Ascending aorta (tissue), 2 donors: ENCODE measurements around the gene LCP1. TPM values are rescaled to one million over a fixed set of nuclear protein-coding genes. Genes with fewer than 3 reads are reported as not detected.

Experiments
- DNase-seq, 2 donors: peaks; one replicate each; pipeline ENCODE4 v3.0.0-alpha.2; 2019; ENCODE audit warnings: low spot score in 2 of 2
- H3K27ac ChIP-seq, 2 donors: fragments of 200-600 bp; sonication (generic); one replicate each; pipeline ENCODE4 v1.5.1; 2016 to 2017; ENCODE audit warnings: mild to moderate bottlenecking in 1 of 2
- H3K27me3 ChIP-seq: fragments of 200-600 bp; sonication (generic); one replicate; pipeline ENCODE4 v1.5.1; 2017
- H3K36me3 ChIP-seq, 2 donors: fragments of 200-600 bp; sonication (generic); one replicate each; pipeline ENCODE4 v1.5.1; 2016
- H3K4me1 ChIP-seq, 2 donors: fragments of 200-600 bp; sonication (generic); one replicate each; pipeline ENCODE4 v1.5.1; 2016 to 2017; ENCODE audit warnings: mild to moderate bottlenecking in 1 of 2
- H3K4me3 ChIP-seq, 2 donors: fragments of 200-600 bp; sonication (generic); one replicate each; pipeline ENCODE4 v1.5.1; 2016 to 2017; ENCODE audit warnings: mild to moderate bottlenecking in 1 of 2
- H3K9me3 ChIP-seq, 2 donors: fragments of 200-600 bp; sonication (generic); one replicate each; pipeline ENCODE4 v1.5.1; 2016
- intact Hi-C: fragments of 100-400 bp; cut with DNase I; formaldehyde crosslinking; loops from one replicate; pipeline ENCODE4 v1.15.1; 2023
- total RNA-seq: library from RNA; depleted of rRNA; stranded (reverse); fragments of >200 nt; gene quantifications from one replicate; pipeline ENCODE4 v1.1.0, GENCODE V29; 2016
- TF ChIP-seq, protein P1 (sequence below), 3 experiments: fragments of 200-600 bp in 2 of 3; fragments of 450-650 bp in 1 of 3; sonication (generic) in 2 of 3; IDR thresholded peaks; one replicate each; pipeline ENCODE4 v1.5.1; 2016 to 2019; ENCODE audit warnings: antibody characterized with exemption in 3 of 3, mild to moderate bottlenecking in 1 of 3, moderate library complexity in 1 of 3

Gene LCP1
- total RNA-seq, 1 donor from 2014 or later = 78.0 TPM

DNA sequence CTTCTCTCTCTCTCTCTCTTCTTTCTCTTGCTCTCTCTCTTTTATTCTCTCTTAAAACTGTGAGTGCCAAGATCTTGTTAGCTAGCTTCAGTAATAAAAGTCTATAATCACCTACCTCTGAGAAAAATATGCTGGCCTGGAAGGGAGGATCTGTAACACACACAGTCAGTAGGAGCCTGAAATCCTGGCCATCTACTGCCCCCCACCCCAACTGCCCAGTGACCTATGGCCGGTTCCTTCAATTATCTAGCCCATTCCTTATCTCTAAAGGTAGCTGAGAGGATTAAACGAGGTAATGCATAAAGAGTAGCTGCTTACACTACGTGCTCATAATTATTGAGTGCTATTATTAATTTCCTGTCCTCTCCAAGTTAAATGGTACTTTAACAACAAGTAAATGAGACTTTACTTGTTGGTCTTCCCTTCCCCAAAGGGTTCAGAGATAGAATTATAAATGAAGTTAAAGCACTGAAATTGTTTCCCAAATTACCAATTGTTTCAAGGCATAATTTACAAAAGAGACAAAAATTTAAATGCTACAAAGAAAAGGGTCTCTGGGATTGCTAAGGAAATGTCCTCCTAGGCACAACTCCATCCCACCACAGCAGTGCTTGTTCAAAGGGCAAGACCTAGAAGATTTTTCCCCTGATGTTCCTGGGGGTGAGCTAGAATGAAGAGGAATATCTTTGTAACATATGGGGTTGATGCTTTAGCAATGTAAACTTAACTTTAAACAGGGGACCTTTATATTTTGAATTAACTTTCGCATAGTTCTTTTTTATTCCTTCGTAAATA lies 1.8 kb downstream of the LCP1 start:
- H3K4me3 ChIP-seq = peak overlapping the region in 1 of 2 donors; percentile 47
- H3K36me3 ChIP-seq = no peaks in the 10 kb centered on the region
- TF ChIP-seq, protein P1, sequence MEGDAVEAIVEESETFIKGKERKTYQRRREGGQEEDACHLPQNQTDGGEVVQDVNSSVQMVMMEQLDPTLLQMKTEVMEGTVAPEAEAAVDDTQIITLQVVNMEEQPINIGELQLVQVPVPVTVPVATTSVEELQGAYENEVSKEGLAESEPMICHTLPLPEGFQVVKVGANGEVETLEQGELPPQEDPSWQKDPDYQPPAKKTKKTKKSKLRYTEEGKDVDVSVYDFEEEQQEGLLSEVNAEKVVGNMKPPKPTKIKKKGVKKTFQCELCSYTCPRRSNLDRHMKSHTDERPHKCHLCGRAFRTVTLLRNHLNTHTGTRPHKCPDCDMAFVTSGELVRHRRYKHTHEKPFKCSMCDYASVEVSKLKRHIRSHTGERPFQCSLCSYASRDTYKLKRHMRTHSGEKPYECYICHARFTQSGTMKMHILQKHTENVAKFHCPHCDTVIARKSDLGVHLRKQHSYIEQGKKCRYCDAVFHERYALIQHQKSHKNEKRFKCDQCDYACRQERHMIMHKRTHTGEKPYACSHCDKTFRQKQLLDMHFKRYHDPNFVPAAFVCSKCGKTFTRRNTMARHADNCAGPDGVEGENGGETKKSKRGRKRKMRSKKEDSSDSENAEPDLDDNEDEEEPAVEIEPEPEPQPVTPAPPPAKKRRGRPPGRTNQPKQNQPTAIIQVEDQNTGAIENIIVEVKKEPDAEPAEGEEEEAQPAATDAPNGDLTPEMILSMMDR (IDR thresholded peaks at IDR 0.05) = no peak
- DNase-seq = no peak
- intact Hi-C loops = no loop called here
- no peaks in the 10 kb centered on the region for H3K9me3 ChIP-seq
- no peaks in the 10 kb centered on the region for H3K27me3 ChIP-seq
- H3K27ac ChIP-seq = no peak overlapping the region
- no peaks in the 10 kb centered on the region for H3K4me1 ChIP-seq

- H3K4me3 ChIP-seq = no peak overlapping the region
- H3K27me3 ChIP-seq = no peaks in the 10 kb centered on the region
- no peaks in the 10 kb centered on the region for H3K4me1 ChIP-seq
- no peaks in the 10 kb centered on the region for H3K36me3 ChIP-seq
- no peaks in the 10 kb centered on the region for H3K9me3 ChIP-seq
- TF ChIP-seq, protein P1 (IDR thresholded peaks at IDR 0.05) = no peak
- intact Hi-C loops = no loop called here
- no peak overlapping the region for H3K27ac ChIP-seq
- DNase-seq = no peak
Measured at GRCh38 chr13:46179491-46179908, 2.5 kb downstream of the LCP1 start.

- Histone ChIP-seq H3K27ac (no peak overlapping the region), H3K36me3 (no peaks in the 10 kb centered on the region), H3K27me3 (no peaks in the 10 kb centered on the region), H3K9me3 (no peaks in the 10 kb centered on the region), H3K4me1 (no peaks in the 10 kb centered on the region), H3K4me3 (no peak overlapping the region)
- intact Hi-C loops = no loop called here
- TF ChIP-seq, protein P1 (IDR thresholded peaks at IDR 0.05) = no peak
- no peak for DNase-seq
Measured at GRCh38 chr13:46178821-46179220, 3.2 kb downstream of the LCP1 start.

GRCh38 chr13:46178143-46178542 lies 3.8 kb downstream of the LCP1 start:
- H3K27ac ChIP-seq = no peak overlapping the region
- no peaks in the 10 kb centered on the region for H3K27me3 ChIP-seq
- no peak overlapping the region for H3K4me3 ChIP-seq
- no peaks in the 10 kb centered on the region for H3K4me1 ChIP-seq
- no peak for DNase-seq
- TF ChIP-seq, protein P1 (IDR thresholded peaks at IDR 0.05) = no peak
- no peaks in the 10 kb centered on the region for H3K9me3 ChIP-seq
- intact Hi-C loops = no loop called here
- no peaks in the 10 kb centered on the region for H3K36me3 ChIP-seq

DNA sequence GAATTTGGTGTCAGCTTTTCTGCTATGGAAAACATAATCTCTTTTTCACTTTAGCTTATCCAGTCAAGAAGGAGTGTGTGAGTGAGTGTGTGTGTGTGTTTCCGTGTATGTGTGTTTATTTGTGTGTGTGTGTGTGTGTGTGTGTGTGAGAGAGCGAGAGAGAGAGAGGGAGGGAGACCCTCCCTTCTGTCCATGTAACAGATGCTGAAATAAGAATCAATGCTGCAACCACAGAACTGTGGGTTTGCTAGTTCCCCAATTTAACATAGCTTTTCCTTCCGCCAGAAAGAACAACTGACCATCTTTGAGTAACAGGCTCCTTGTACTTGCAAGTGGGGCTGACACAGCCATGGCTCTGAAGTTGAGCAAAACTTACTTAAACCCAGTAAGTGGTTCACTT lies 5.2 kb downstream of the LCP1 start:
- TF ChIP-seq, protein P1 (IDR thresholded peaks at IDR 0.05) = no peak
- Histone ChIP-seq H3K27ac (peak overlapping the region in 1 of 2 donors; percentile 16), H3K4me1 (no peaks in the 10 kb centered on the region), H3K9me3 (no peaks in the 10 kb centered on the region), H3K36me3 (no peaks in the 10 kb centered on the region), H3K27me3 (no peaks in the 10 kb centered on the region), H3K4me3 (no peak overlapping the region)
- intact Hi-C loops = no loop called here
- DNase-seq = no peak
